ENCODE measurements around the gene DHCR24.

DHCR24 gene

DNA sequence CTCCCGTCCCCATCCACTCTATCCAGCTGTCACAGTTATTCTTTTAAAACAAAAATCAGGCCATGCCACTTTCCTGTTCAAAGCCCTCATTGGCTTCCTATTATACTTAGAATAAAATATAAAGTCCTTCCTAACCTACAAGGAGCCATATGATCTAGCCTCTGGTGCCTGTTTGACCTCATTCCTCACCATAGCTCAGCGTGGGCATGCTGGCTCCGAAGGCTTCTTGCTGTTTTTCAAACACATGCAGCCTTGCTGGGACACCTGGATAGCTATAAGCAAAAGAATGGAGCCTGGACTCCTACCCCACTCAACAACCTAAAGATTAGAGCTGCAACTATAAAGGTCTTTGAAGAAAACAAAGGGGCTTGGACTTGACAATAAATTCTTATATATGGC, 23.7 kb downstream of the DHCR24 start:
- H3K4me3 ChIP-seq (ENCODE audit: low read length in 2 of 2): no peak overlapping the region
- no peak overlapping the region for H2BK120ac ChIP-seq (ENCODE audit: low read depth, low read length)
- no peaks in the 10 kb centered on the region for H3K9me3 ChIP-seq (replicated peaks in 1 of 2; ENCODE audit: control insufficient read depth in 2 of 2, insufficient read depth in 1 of 2, low read depth in 1 of 2, low read length in 2 of 2)
- no peak overlapping the region for H2AK5ac ChIP-seq (ENCODE audit: low read depth, low read length)
- H2BK5ac ChIP-seq (ENCODE audit: low read length): no peak overlapping the region
- H3K4ac ChIP-seq (ENCODE audit: low read length): no peak overlapping the region
- no peak overlapping the region for H3K4me2 ChIP-seq (ENCODE audit: insufficient read depth, low read length, poor library complexity, severe bottlenecking)
- no peak overlapping the region for H2AFZ ChIP-seq (ENCODE audit: low read length)
- H3K14ac ChIP-seq (ENCODE audit: low read length): no peak overlapping the region
- H3K9ac ChIP-seq (ENCODE audit: low read depth, low read length, poor library complexity): no peak overlapping the region
- peaks cover 4% of the 10 kb centered on the region for H3K79me1 ChIP-seq (ENCODE audit: low read depth, low read length)
- no peak overlapping the region for H2BK15ac ChIP-seq (ENCODE audit: low read length)
- peaks cover 68 to 98% of the 10 kb centered on the region in 2 donors for H3K36me3 ChIP-seq (replicated peaks in 1 of 2; ENCODE audit: control insufficient read depth in 2 of 2, insufficient read depth in 2 of 2, low read length in 2 of 2)
- no peak for DNase-seq (ENCODE audit: low spot score)
- H4K91ac ChIP-seq (ENCODE audit: low read depth, low read length, poor library complexity): no peak overlapping the region
- no peaks in the 10 kb centered on the region for H3K27me3 ChIP-seq (ENCODE audit: control insufficient read depth in 3 of 3, insufficient read depth in 3 of 3, low read depth in 1 of 3, low read length in 3 of 3)
- no peak overlapping the region for H4K8ac ChIP-seq (ENCODE audit: low read depth, low read length)
- H3K4me1 ChIP-seq (ENCODE audit: control insufficient read depth in 2 of 2, insufficient read depth in 1 of 2, low read depth in 1 of 2, low read length in 2 of 2): no peaks in the 10 kb centered on the region
- H3K23ac ChIP-seq (ENCODE audit: low read depth, low read length, poor library complexity): no peak overlapping the region
- H2BK12ac ChIP-seq (ENCODE audit: low read length): no peak overlapping the region
- no peak overlapping the region for H3K27ac ChIP-seq (replicated peaks; ENCODE audit: low read length)
- WGBS, 2 donors (ENCODE audit: extremely low coverage in 2 of 2, insufficient read length in 2 of 2, insufficient replicate concordance in 1 of 2): no CpG with 5 or more reads among the region's 3 CpGs
- no peak overlapping the region for H3K18ac ChIP-seq (ENCODE audit: low read length)

- DNase-seq (ENCODE audit: low spot score): no peak
- no peak overlapping the region for H3K23ac ChIP-seq (ENCODE audit: low read depth, low read length, poor library complexity)
- H3K4me2 ChIP-seq (ENCODE audit: insufficient read depth, low read length, poor library complexity, severe bottlenecking): no peak overlapping the region
- no peak overlapping the region for H2AK5ac ChIP-seq (ENCODE audit: low read depth, low read length)
- H3K9me3 ChIP-seq (replicated peaks in 1 of 2; ENCODE audit: control insufficient read depth in 2 of 2, insufficient read depth in 1 of 2, low read depth in 1 of 2, low read length in 2 of 2): no peaks in the 10 kb centered on the region
- H3K4me3 ChIP-seq (ENCODE audit: low read length in 2 of 2): no peak overlapping the region
- H2BK5ac ChIP-seq (ENCODE audit: low read length): no peak overlapping the region
- peaks cover 2% of the 10 kb centered on the region for H3K79me1 ChIP-seq (ENCODE audit: low read depth, low read length)
- no peak overlapping the region for H2BK12ac ChIP-seq (ENCODE audit: low read length)
- H3K27me3 ChIP-seq (ENCODE audit: control insufficient read depth in 3 of 3, insufficient read depth in 3 of 3, low read depth in 1 of 3, low read length in 3 of 3): no peaks in the 10 kb centered on the region
- H4K8ac ChIP-seq (ENCODE audit: low read depth, low read length): no peak overlapping the region
- H3K36me3 ChIP-seq (replicated peaks in 1 of 2; ENCODE audit: control insufficient read depth in 2 of 2, insufficient read depth in 2 of 2, low read length in 2 of 2): peaks cover 63 to 99% of the 10 kb centered on the region in 2 donors
- no peak overlapping the region for H2BK15ac ChIP-seq (ENCODE audit: low read length)
- no peak overlapping the region for H3K4ac ChIP-seq (ENCODE audit: low read length)
- H4K91ac ChIP-seq (ENCODE audit: low read depth, low read length, poor library complexity): no peak overlapping the region
- no peaks in the 10 kb centered on the region for H3K4me1 ChIP-seq (ENCODE audit: control insufficient read depth in 2 of 2, insufficient read depth in 1 of 2, low read depth in 1 of 2, low read length in 2 of 2)
- H3K14ac ChIP-seq (ENCODE audit: low read length): no peak overlapping the region
- no peak overlapping the region for H3K18ac ChIP-seq (ENCODE audit: low read length)
- H3K9ac ChIP-seq (ENCODE audit: low read depth, low read length, poor library complexity): no peak overlapping the region
- no CpG with 5 or more reads among the region's 5 CpGs for WGBS, 2 donors (ENCODE audit: extremely low coverage in 2 of 2, insufficient read length in 2 of 2, insufficient replicate concordance in 1 of 2)
- no peak overlapping the region for H3K27ac ChIP-seq (replicated peaks; ENCODE audit: low read length)
- no peak overlapping the region for H2AFZ ChIP-seq (ENCODE audit: low read length)
- H2BK120ac ChIP-seq (ENCODE audit: low read depth, low read length): no peak overlapping the region
These were observed 25.8 kb downstream of the DHCR24 start for GRCh38 chr1:54861070-54861761.

- H3K18ac ChIP-seq (ENCODE audit: low read length): no peak overlapping the region
- no peak overlapping the region for H3K4me2 ChIP-seq (ENCODE audit: insufficient read depth, low read length, poor library complexity, severe bottlenecking)
- no peaks in the 10 kb centered on the region for H3K27me3 ChIP-seq (ENCODE audit: control insufficient read depth in 3 of 3, insufficient read depth in 3 of 3, low read depth in 1 of 3, low read length in 3 of 3)
- H2AK5ac ChIP-seq (ENCODE audit: low read depth, low read length): no peak overlapping the region
- H3K14ac ChIP-seq (ENCODE audit: low read length): no peak overlapping the region
- H3K4ac ChIP-seq (ENCODE audit: low read length): no peak overlapping the region
- no peak overlapping the region for H3K27ac ChIP-seq (replicated peaks; ENCODE audit: low read length)
- H3K4me3 ChIP-seq (ENCODE audit: low read length in 2 of 2): no peak overlapping the region
- no peak overlapping the region for H3K23ac ChIP-seq (ENCODE audit: low read depth, low read length, poor library complexity)
- H2BK12ac ChIP-seq (ENCODE audit: low read length): no peak overlapping the region
- H4K91ac ChIP-seq (ENCODE audit: low read depth, low read length, poor library complexity): no peak overlapping the region
- no peak overlapping the region for H2BK15ac ChIP-seq (ENCODE audit: low read length)
- no peaks in the 10 kb centered on the region for H3K4me1 ChIP-seq (ENCODE audit: control insufficient read depth in 2 of 2, insufficient read depth in 1 of 2, low read depth in 1 of 2, low read length in 2 of 2)
- H2BK5ac ChIP-seq (ENCODE audit: low read length): no peak overlapping the region
- WGBS, 2 donors (ENCODE audit: extremely low coverage in 2 of 2, insufficient read length in 2 of 2, insufficient replicate concordance in 1 of 2): no CpG with 5 or more reads among the region's 5 CpGs
- peaks cover 2% of the 10 kb centered on the region for H3K79me1 ChIP-seq (ENCODE audit: low read depth, low read length)
- no peaks in the 10 kb centered on the region for H3K9me3 ChIP-seq (replicated peaks in 1 of 2; ENCODE audit: control insufficient read depth in 2 of 2, insufficient read depth in 1 of 2, low read depth in 1 of 2, low read length in 2 of 2)
- no peak overlapping the region for H2BK120ac ChIP-seq (ENCODE audit: low read depth, low read length)
- H4K8ac ChIP-seq (ENCODE audit: low read depth, low read length): no peak overlapping the region
- DNase-seq (ENCODE audit: low spot score): no peak
- no peak overlapping the region for H2AFZ ChIP-seq (ENCODE audit: low read length)
- no peak overlapping the region for H3K9ac ChIP-seq (ENCODE audit: low read depth, low read length, poor library complexity)
- H3K36me3 ChIP-seq (replicated peaks in 1 of 2; ENCODE audit: control insufficient read depth in 2 of 2, insufficient read depth in 2 of 2, low read length in 2 of 2): peaks cover 60 to 96% of the 10 kb centered on the region in 2 donors
These were observed 27.1 kb downstream of the DHCR24 start for GRCh38 chr1:54859700-54860391.

DNA sequence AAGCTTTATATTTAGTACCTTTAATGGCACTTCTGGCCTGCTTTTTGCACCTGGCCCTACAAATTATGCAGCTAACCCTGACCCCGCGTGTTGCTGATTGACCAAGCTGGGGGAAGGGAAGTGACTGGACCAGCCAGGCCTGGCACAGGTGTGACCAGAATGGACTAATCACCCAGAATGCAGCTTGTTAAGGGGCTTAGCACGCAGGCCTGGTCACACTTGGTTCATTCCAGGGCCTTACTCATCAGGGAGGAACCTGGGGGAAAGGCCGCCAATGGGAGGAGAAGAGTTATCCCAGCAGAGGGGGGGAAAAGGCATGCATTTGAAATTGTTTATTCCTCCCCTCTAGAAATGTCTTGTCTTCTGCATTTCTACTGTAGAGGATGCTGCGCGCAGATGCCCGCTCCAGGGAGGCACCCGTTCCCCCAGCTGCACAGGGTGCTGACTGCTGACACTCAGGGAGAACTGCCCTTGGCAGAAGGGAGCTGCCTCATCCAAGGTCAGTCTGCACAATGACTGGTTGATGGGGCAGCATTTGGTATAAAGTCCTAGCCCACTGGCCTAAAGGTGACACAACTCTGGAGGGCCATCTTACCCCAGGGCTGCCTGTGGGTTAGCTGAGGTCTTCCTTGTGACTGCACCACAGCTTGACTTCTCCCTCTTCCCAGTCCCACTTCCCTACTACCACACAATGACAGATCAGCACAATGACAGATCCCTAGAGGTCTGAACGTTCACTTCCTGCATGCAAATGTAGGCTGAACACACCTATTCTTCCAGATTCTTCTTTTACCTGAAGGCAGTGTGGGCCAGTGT, 29.0 kb downstream of the DHCR24 start:
- Histone ChIP-seq H4K91ac (ENCODE audit: low read depth, low read length, poor library complexity) (peak overlapping the region; percentile 58), H3K27ac (replicated peaks; ENCODE audit: low read length) (no peak overlapping the region), H3K4me2 (ENCODE audit: insufficient read depth, low read length, poor library complexity, severe bottlenecking) (no peak overlapping the region), H2BK5ac (ENCODE audit: low read length) (no peak overlapping the region), H3K14ac (ENCODE audit: low read length) (no peak overlapping the region), H3K4ac (ENCODE audit: low read length) (no peak overlapping the region), H3K36me3 (replicated peaks in 1 of 2; ENCODE audit: control insufficient read depth in 2 of 2, insufficient read depth in 2 of 2, low read length in 2 of 2) (peaks cover 66 to 96% of the 10 kb centered on the region in 2 donors), H3K79me1 (ENCODE audit: low read depth, low read length) (peaks cover 4% of the 10 kb centered on the region), H3K18ac (ENCODE audit: low read length) (no peak overlapping the region), H2BK120ac (ENCODE audit: low read depth, low read length) (no peak overlapping the region), H3K23ac (ENCODE audit: low read depth, low read length, poor library complexity) (no peak overlapping the region), H2BK15ac (ENCODE audit: low read length) (no peak overlapping the region), H3K4me3 (ENCODE audit: low read length in 2 of 2) (no peak overlapping the region), H2AFZ (ENCODE audit: low read length) (no peak overlapping the region), H3K4me1 (ENCODE audit: control insufficient read depth in 2 of 2, insufficient read depth in 1 of 2, low read depth in 1 of 2, low read length in 2 of 2) (no peaks in the 10 kb centered on the region), H3K9ac (ENCODE audit: low read depth, low read length, poor library complexity) (no peak overlapping the region), H4K8ac (ENCODE audit: low read depth, low read length) (no peak overlapping the region), H3K27me3 (ENCODE audit: control insufficient read depth in 3 of 3, insufficient read depth in 3 of 3, low read depth in 1 of 3, low read length in 3 of 3) (no peaks in the 10 kb centered on the region), H2AK5ac (ENCODE audit: low read depth, low read length) (no peak overlapping the region), H2BK12ac (ENCODE audit: low read length) (no peak overlapping the region), H3K9me3 (replicated peaks in 1 of 2; ENCODE audit: control insufficient read depth in 2 of 2, insufficient read depth in 1 of 2, low read depth in 1 of 2, low read length in 2 of 2) (no peaks in the 10 kb centered on the region)
- WGBS, 2 donors (ENCODE audit: extremely low coverage in 2 of 2, insufficient read length in 2 of 2, insufficient replicate concordance in 1 of 2): no CpG with 5 or more reads among the region's 9 CpGs
- DNase-seq (ENCODE audit: low spot score): no peak

Measured in neuronal stem cell (in vitro differentiated cells).